ENCODE results near the gene ARHGAP20.

ARHGAP20 gene

GRCh38 chr11:110600322-110600721 lies 111.9 kb downstream of the ARHGAP20 start:
- Histone ChIP-seq H3K36me3 (ENCODE audit: insufficient read depth, low read length) (no peaks in the 10 kb centered on the region), H3K9ac (ENCODE audit: low read depth, low read length) (no peak overlapping the region), H3K9me3 (ENCODE audit: insufficient read depth, low read depth, low read length) (peaks cover 6% of the 10 kb centered on the region), H3K4me3 (ENCODE audit: low read length) (no peak overlapping the region), H3K27ac (ENCODE audit: low read depth, low read length) (no peak overlapping the region), H3K4me1 (ENCODE audit: insufficient read depth, low read length) (no peaks in the 10 kb centered on the region), H3K27me3 (ENCODE audit: insufficient read depth, low read length) (no peaks in the 10 kb centered on the region)
- 95% methylated on average over 4 of the region's 4 CpGs for WGBS

GRCh38 chr11:110599207-110599606 lies 113.0 kb downstream of the ARHGAP20 start:
- Histone ChIP-seq H3K9ac (ENCODE audit: low read depth, low read length) (no peak overlapping the region), H3K4me3 (ENCODE audit: low read length) (no peak overlapping the region), H3K27me3 (ENCODE audit: insufficient read depth, low read length) (no peaks in the 10 kb centered on the region), H3K36me3 (ENCODE audit: insufficient read depth, low read length) (no peaks in the 10 kb centered on the region), H3K9me3 (ENCODE audit: insufficient read depth, low read depth, low read length) (peaks cover 6% of the 10 kb centered on the region), H3K4me1 (ENCODE audit: insufficient read depth, low read length) (no peaks in the 10 kb centered on the region), H3K27ac (ENCODE audit: low read depth, low read length) (no peak overlapping the region)
- WGBS, result 96% methylated on average over 5 of the region's 5 CpGs

- no peaks in the 10 kb centered on the region for H3K4me1 ChIP-seq (ENCODE audit: insufficient read depth, low read length)
- no peak overlapping the region for H3K27ac ChIP-seq (ENCODE audit: low read depth, low read length)
- H3K27me3 ChIP-seq (ENCODE audit: insufficient read depth, low read length), result no peaks in the 10 kb centered on the region
- no peak overlapping the region for H3K4me3 ChIP-seq (ENCODE audit: low read length)
- no peaks in the 10 kb centered on the region for H3K36me3 ChIP-seq (ENCODE audit: insufficient read depth, low read length)
- H3K9ac ChIP-seq (ENCODE audit: low read depth, low read length), result no peak overlapping the region
- H3K9me3 ChIP-seq (ENCODE audit: insufficient read depth, low read depth, low read length), result peaks cover 6% of the 10 kb centered on the region
- 94% methylated on average over 1 of the region's 1 CpG for WGBS
Measured at GRCh38 chr11:110598725-110599124, 113.5 kb downstream of the ARHGAP20 start.

GRCh38 chr11:110587972-110588371 lies 124.3 kb downstream of the ARHGAP20 start:
- Histone ChIP-seq H3K36me3 (ENCODE audit: insufficient read depth, low read length) (no peaks in the 10 kb centered on the region), H3K4me3 (ENCODE audit: low read length) (no peak overlapping the region), H3K9ac (ENCODE audit: low read depth, low read length) (no peak overlapping the region), H3K9me3 (ENCODE audit: insufficient read depth, low read depth, low read length) (no peaks in the 10 kb centered on the region), H3K4me1 (ENCODE audit: insufficient read depth, low read length) (no peaks in the 10 kb centered on the region), H3K27ac (ENCODE audit: low read depth, low read length) (no peak overlapping the region), H3K27me3 (ENCODE audit: insufficient read depth, low read length) (no peaks in the 10 kb centered on the region)
- 84% methylated on average over 3 of the region's 4 CpGs for WGBS

- no peak overlapping the region for H3K4me3 ChIP-seq (ENCODE audit: low read length)
- no peak overlapping the region for H3K27ac ChIP-seq (ENCODE audit: low read depth, low read length)
- no peaks in the 10 kb centered on the region for H3K27me3 ChIP-seq (ENCODE audit: insufficient read depth, low read length)
- no peaks in the 10 kb centered on the region for H3K4me1 ChIP-seq (ENCODE audit: insufficient read depth, low read length)
- WGBS, result 88% methylated on average over 1 of the region's 1 CpG
- no peaks in the 10 kb centered on the region for H3K9me3 ChIP-seq (ENCODE audit: insufficient read depth, low read depth, low read length)
- no peaks in the 10 kb centered on the region for H3K36me3 ChIP-seq (ENCODE audit: insufficient read depth, low read length)
- no peak overlapping the region for H3K9ac ChIP-seq (ENCODE audit: low read depth, low read length)
Measured at GRCh38 chr11:110587129-110587528, 125.1 kb downstream of the ARHGAP20 start.

- H3K36me3 ChIP-seq (ENCODE audit: insufficient read depth, low read length), result no peaks in the 10 kb centered on the region
- H3K9ac ChIP-seq (ENCODE audit: low read depth, low read length), result no peak overlapping the region
- no peaks in the 10 kb centered on the region for H3K27me3 ChIP-seq (ENCODE audit: insufficient read depth, low read length)
- no peak overlapping the region for H3K4me3 ChIP-seq (ENCODE audit: low read length)
- H3K27ac ChIP-seq (ENCODE audit: low read depth, low read length), result no peak overlapping the region
- no peaks in the 10 kb centered on the region for H3K9me3 ChIP-seq (ENCODE audit: insufficient read depth, low read depth, low read length)
- no peaks in the 10 kb centered on the region for H3K4me1 ChIP-seq (ENCODE audit: insufficient read depth, low read length)
- WGBS, result 90% methylated on average over 1 of the region's 1 CpG
Measured at GRCh38 chr11:110584150-110584549, 128.1 kb downstream of the ARHGAP20 start.

GRCh38 chr11:110582728-110583432 lies 129.4 kb downstream of the ARHGAP20 start:
- Histone ChIP-seq H3K4me1 (ENCODE audit: insufficient read depth, low read length) (no peaks in the 10 kb centered on the region), H3K27me3 (ENCODE audit: insufficient read depth, low read length) (no peaks in the 10 kb centered on the region), H3K9me3 (ENCODE audit: insufficient read depth, low read depth, low read length) (no peaks in the 10 kb centered on the region), H3K4me3 (ENCODE audit: low read length) (no peak overlapping the region), H3K27ac (ENCODE audit: low read depth, low read length) (no peak overlapping the region), H3K9ac (ENCODE audit: low read depth, low read length) (no peak overlapping the region), H3K36me3 (ENCODE audit: insufficient read depth, low read length) (no peaks in the 10 kb centered on the region)
- 92% methylated on average over 2 of the region's 2 CpGs for WGBS

GRCh38 chr11:110580571-110580970 lies 131.7 kb downstream of the ARHGAP20 start:
- Histone ChIP-seq H3K27me3 (ENCODE audit: insufficient read depth, low read length) (no peaks in the 10 kb centered on the region), H3K4me1 (ENCODE audit: insufficient read depth, low read length) (no peaks in the 10 kb centered on the region), H3K27ac (ENCODE audit: low read depth, low read length) (no peak overlapping the region), H3K9me3 (ENCODE audit: insufficient read depth, low read depth, low read length) (no peaks in the 10 kb centered on the region), H3K36me3 (ENCODE audit: insufficient read depth, low read length) (no peaks in the 10 kb centered on the region), H3K9ac (ENCODE audit: low read depth, low read length) (no peak overlapping the region), H3K4me3 (ENCODE audit: low read length) (no peak overlapping the region)
- 94% methylated on average over 8 of the region's 8 CpGs for WGBS

GRCh38 chr11:110573411-110573810 lies 138.8 kb downstream of the ARHGAP20 start:
- Histone ChIP-seq H3K4me3 (ENCODE audit: low read length) (no peak overlapping the region), H3K9ac (ENCODE audit: low read depth, low read length) (no peak overlapping the region), H3K27ac (ENCODE audit: low read depth, low read length) (no peak overlapping the region), H3K36me3 (ENCODE audit: insufficient read depth, low read length) (no peaks in the 10 kb centered on the region), H3K4me1 (ENCODE audit: insufficient read depth, low read length) (no peaks in the 10 kb centered on the region), H3K9me3 (ENCODE audit: insufficient read depth, low read depth, low read length) (no peaks in the 10 kb centered on the region), H3K27me3 (ENCODE audit: insufficient read depth, low read length) (no peaks in the 10 kb centered on the region)
- 92% methylated on average over 5 of the region's 5 CpGs for WGBS

- Histone ChIP-seq H3K36me3 (ENCODE audit: insufficient read depth, low read length) (no peaks in the 10 kb centered on the region), H3K9ac (ENCODE audit: low read depth, low read length) (no peak overlapping the region), H3K4me1 (ENCODE audit: insufficient read depth, low read length) (no peaks in the 10 kb centered on the region), H3K27ac (ENCODE audit: low read depth, low read length) (no peak overlapping the region), H3K27me3 (ENCODE audit: insufficient read depth, low read length) (no peaks in the 10 kb centered on the region; the same call in 1 of the 2 replicates), H3K4me3 (ENCODE audit: low read length) (no peak overlapping the region), H3K9me3 (ENCODE audit: insufficient read depth, low read depth, low read length) (no peaks in the 10 kb centered on the region)
- WGBS, result 95% methylated on average over 5 of the region's 5 CpGs
Measured at GRCh38 chr11:110571081-110571720, 141.0 kb downstream of the ARHGAP20 start.

- H3K36me3 ChIP-seq (ENCODE audit: insufficient read depth, low read length), result no peaks in the 10 kb centered on the region
- H3K9me3 ChIP-seq (ENCODE audit: insufficient read depth, low read depth, low read length), result no peaks in the 10 kb centered on the region
- WGBS, result 94% methylated on average over 2 of the region's 2 CpGs
Measured at GRCh38 chr11:110566577-110566976, 145.7 kb downstream of the ARHGAP20 start.

More at GRCh38 chr11:110566577-110566976, 145.7 kb downstream of the ARHGAP20 start:
- Histone ChIP-seq H3K4me1 (ENCODE audit: insufficient read depth, low read length) (peaks cover 16% of the 10 kb centered on the region; the same call in 1 of the 2 replicates), H3K9ac (ENCODE audit: low read depth, low read length) (no peak overlapping the region), H3K27ac (ENCODE audit: low read depth, low read length) (no peak overlapping the region), H3K4me3 (ENCODE audit: low read length) (no peak overlapping the region), H3K27me3 (ENCODE audit: insufficient read depth, low read length) (no peaks in the 10 kb centered on the region; the same call in 1 of the 2 replicates)

Data from HUES64 (cell line).